Measurements from ENCODE around the gene CFAP141. TPM values are rescaled to one million over a fixed set of nuclear protein-coding genes. Genes with fewer than 3 reads are reported as not detected.
A peak's percentile ranks its signal among the peaks of the same experiment; 100 is the strongest.

The CFAP141 gene
- polyA plus RNA-seq, 1 donor from 2014 or later, result not detected

DNA sequence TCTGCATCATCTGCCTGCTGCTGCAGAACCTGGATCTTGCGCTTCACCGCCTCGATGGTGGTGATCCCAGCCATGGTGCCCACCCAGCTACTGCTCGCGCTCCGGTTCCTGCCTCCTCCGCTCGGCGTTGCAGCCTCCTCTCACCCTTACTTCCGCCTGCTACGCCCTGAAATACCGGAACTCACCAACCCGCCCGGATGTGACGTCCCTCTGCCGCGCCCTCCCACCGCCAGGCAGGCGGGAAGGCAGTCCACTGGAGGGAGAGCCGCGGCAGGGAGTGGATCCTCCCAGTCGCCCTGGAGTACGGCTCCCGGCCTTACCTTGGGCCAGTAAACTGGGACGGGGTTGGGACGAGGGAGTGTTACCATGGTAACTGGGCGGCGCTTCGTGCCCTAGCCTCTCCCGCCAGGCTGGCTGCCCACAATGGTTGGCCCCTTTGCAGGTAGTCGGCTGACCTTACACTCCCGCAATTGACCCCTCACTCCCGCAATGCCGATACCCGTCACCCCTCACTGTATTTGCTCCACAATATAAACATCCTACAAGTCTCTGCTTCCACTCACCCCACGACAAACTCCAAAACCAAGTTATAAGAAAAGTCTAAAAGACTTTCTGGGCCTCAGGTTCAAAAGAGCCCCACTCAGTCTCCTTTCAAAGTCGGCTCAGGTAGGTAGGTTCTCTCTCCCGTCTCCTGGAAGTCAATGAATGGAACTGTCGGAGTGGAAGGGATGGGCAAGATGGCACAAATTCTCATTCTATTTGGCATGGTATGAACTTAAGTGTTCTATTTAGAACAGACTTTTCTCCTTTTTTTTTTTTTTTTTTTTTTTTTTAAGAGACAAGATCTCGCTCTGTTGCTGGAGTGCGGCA lies 22.9 kb downstream of the CFAP141 start:
- TF ChIP-seq REST (IDR thresholded peaks at IDR 0.05; ENCODE audit: borderline replicate concordance) (peak; percentile 87), TAF1 (IDR thresholded peaks at IDR 0.05; ENCODE audit: low read depth) (peak; percentile 96), SMC3 (conservative IDR thresholded peaks at IDR 0.05; ENCODE audit: poor library complexity) (peak; percentile 42), MXI1 (conservative IDR thresholded peaks at IDR 0.05; ENCODE audit: poor library complexity, severe bottlenecking) (peak; percentile 86), RAD21 (conservative IDR thresholded peaks at IDR 0.05) (peak; percentile 37), EZH2 (IDR thresholded peaks at IDR 0.05; ENCODE audit: borderline replicate concordance, insufficient read depth, low read length, poor library complexity, severe bottlenecking) (no peak), CTCF (IDR thresholded peaks at IDR 0.05; ENCODE audit: poor library complexity, severe bottlenecking) (peak; percentile 44), POLR2AphosphoS5 (IDR thresholded peaks at IDR 0.05) (peak; percentile 97), EP300 (conservative IDR thresholded peaks at IDR 0.05; ENCODE audit: poor library complexity, severe bottlenecking) (peak; percentile 48)
- peak overlapping the region; percentile 90 for H3K27ac ChIP-seq (ENCODE audit: low read length)
- H4K20me1 ChIP-seq (ENCODE audit: insufficient read depth), result no peaks in the 10 kb centered on the region
- H3K4me2 ChIP-seq (ENCODE audit: low read length), result peak overlapping the region; percentile 86
- H3K9me3 ChIP-seq (ENCODE audit: low read length), result no peaks in the 10 kb centered on the region
- H3K79me2 ChIP-seq (replicated peaks; ENCODE audit: insufficient read depth, low read length), result peaks cover 44% of the 10 kb centered on the region
- no peaks in the 10 kb centered on the region for H3F3A ChIP-seq (ENCODE audit: insufficient read depth, low read length, poor library complexity, severe bottlenecking)
- H3K4me3 ChIP-seq (ENCODE audit: low read length), result peak overlapping the region; percentile 98
- H3K36me3 ChIP-seq (ENCODE audit: insufficient read depth, low read length), result no peaks in the 10 kb centered on the region
- no peaks in the 10 kb centered on the region for H3K27me3 ChIP-seq (ENCODE audit: insufficient read depth, low read depth, low read length)
- peak overlapping the region; percentile 93 for H2AFZ ChIP-seq (ENCODE audit: low read depth, low read length)
- no peaks in the 10 kb centered on the region for H3K9me2 ChIP-seq (ENCODE audit: insufficient read depth, low read length)
- peak overlapping the region; percentile 90 for H3K9ac ChIP-seq (ENCODE audit: low read length)

- no peaks in the 10 kb centered on the region for H3K36me3 ChIP-seq (ENCODE audit: insufficient read depth, low read length)
- H3K9me3 ChIP-seq (ENCODE audit: low read length), result no peaks in the 10 kb centered on the region
- H3K9me2 ChIP-seq (ENCODE audit: insufficient read depth, low read length), result no peaks in the 10 kb centered on the region
- H3F3A ChIP-seq (ENCODE audit: insufficient read depth, low read length, poor library complexity, severe bottlenecking), result no peaks in the 10 kb centered on the region
- peak overlapping the region; percentile 90 for H3K9ac ChIP-seq (ENCODE audit: low read length)
- no peak for TF ChIP-seq SMC3 (conservative IDR thresholded peaks at IDR 0.05; ENCODE audit: poor library complexity)
- no peak for TF ChIP-seq MXI1 (conservative IDR thresholded peaks at IDR 0.05; ENCODE audit: poor library complexity, severe bottlenecking)
- TF ChIP-seq TAF1 (IDR thresholded peaks at IDR 0.05; ENCODE audit: low read depth), result no peak
- TF ChIP-seq POLR2AphosphoS5 (IDR thresholded peaks at IDR 0.05), result no peak
- no peak for TF ChIP-seq REST (IDR thresholded peaks at IDR 0.05; ENCODE audit: borderline replicate concordance)
- TF ChIP-seq CTCF (IDR thresholded peaks at IDR 0.05; ENCODE audit: poor library complexity, severe bottlenecking), result no peak
- TF ChIP-seq EZH2 (IDR thresholded peaks at IDR 0.05; ENCODE audit: borderline replicate concordance, insufficient read depth, low read length, poor library complexity, severe bottlenecking), result no peak
- TF ChIP-seq EP300 (conservative IDR thresholded peaks at IDR 0.05; ENCODE audit: poor library complexity, severe bottlenecking), result no peak
- no peak for TF ChIP-seq RAD21 (conservative IDR thresholded peaks at IDR 0.05)
- no peaks in the 10 kb centered on the region for H3K27me3 ChIP-seq (ENCODE audit: insufficient read depth, low read depth, low read length)
- peak overlapping the region; percentile 82 for H3K4me2 ChIP-seq (ENCODE audit: low read length)
- peak overlapping the region; percentile 56 for H2AFZ ChIP-seq (ENCODE audit: low read depth, low read length)
- H4K20me1 ChIP-seq (ENCODE audit: insufficient read depth), result no peaks in the 10 kb centered on the region
- H3K4me3 ChIP-seq (ENCODE audit: low read length), result peak overlapping the region; percentile 98
- H3K79me2 ChIP-seq (replicated peaks; ENCODE audit: insufficient read depth, low read length), result peaks cover 52% of the 10 kb centered on the region
- peak overlapping the region; percentile 90 for H3K27ac ChIP-seq (ENCODE audit: low read length)
Observed at GRCh38 chr1:154182344-154183045, 23.6 kb downstream of the CFAP141 start.
